SH-SY5Y (cell line): ENCODE measurements around the gene SLC25A26.

Experiments used
- GATA2 ChIP-seq: IDR thresholded peaks from 2 replicates; pipeline ENCODE4 v1.6.1; 2011; ENCODE audit warnings: mild to moderate bottlenecking, low read depth, low read length
- GATA3 ChIP-seq: IDR thresholded peaks from 2 replicates; pipeline ENCODE4 v1.6.1; 2011; ENCODE audit warnings: low read depth, mild to moderate bottlenecking, low read length, moderate library complexity

DNA sequence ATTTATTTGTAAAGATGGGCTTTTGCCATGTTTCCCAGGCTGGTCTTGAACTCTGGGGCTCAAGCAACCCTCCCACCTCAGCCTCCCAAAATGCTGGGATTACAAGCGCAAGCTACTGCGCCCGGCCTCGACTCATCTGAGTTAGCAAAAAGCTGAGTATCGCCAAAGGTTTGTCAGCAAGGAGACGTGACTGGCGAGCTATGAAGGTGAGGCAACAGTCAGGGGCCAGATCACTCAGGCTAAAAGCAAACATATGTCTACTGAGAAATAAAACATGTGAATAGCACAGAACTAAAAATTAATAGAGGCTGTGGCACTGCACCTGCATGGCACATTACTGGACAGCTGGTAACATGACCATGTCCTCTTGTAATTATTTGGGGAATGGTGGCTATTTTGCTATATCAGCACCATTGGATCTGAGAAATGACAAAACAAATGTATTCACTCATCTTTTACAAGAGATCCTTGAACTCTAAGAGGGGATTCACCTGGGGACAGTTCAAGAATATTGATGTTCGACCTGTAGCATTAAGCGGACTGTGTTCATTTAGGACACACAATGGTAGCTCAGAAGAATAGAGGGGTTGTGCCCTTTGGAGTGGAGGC, 10.0 kb upstream of the SLC25A26 start:
- TF ChIP-seq GATA2 (no peak), GATA3 (no peak)
